ENCODE results near the gene BCAS3. TPM values are rescaled to one million over a fixed set of nuclear protein-coding genes. Genes with fewer than 3 reads are reported as not detected.

Gene BCAS3
- total and polyA plus RNA-seq, 4 donors, result 5.8 to 24.6 (median 10.1) TPM

DNA sequence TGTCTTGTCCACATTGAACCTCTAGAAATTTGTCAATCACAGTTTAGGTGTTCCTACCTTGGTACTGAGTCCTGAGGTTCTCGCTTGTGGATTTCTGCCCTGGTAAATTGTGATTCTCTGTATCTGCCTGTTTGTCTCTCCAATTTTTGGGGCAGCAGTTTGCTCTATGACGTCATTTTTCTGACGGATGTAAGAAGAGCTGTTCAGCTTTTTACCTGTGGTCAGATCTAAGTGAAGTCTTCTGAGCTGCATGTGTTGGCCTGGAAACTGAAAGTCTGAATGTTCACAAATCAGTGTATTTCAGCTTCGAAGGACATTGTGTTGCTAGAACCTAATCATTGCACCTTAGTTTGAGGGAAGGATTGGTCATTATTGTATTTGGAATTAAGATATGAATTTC lies 63.4 kb downstream of the BCAS3 start:
- TF ChIP-seq EGR1 (IDR thresholded peaks at IDR 0.05; ENCODE audit: low read depth in 2 of 2), result no peak
- TF ChIP-seq YY1 (IDR thresholded peaks at IDR 0.05), result no peak
- TF ChIP-seq, protein P1, sequence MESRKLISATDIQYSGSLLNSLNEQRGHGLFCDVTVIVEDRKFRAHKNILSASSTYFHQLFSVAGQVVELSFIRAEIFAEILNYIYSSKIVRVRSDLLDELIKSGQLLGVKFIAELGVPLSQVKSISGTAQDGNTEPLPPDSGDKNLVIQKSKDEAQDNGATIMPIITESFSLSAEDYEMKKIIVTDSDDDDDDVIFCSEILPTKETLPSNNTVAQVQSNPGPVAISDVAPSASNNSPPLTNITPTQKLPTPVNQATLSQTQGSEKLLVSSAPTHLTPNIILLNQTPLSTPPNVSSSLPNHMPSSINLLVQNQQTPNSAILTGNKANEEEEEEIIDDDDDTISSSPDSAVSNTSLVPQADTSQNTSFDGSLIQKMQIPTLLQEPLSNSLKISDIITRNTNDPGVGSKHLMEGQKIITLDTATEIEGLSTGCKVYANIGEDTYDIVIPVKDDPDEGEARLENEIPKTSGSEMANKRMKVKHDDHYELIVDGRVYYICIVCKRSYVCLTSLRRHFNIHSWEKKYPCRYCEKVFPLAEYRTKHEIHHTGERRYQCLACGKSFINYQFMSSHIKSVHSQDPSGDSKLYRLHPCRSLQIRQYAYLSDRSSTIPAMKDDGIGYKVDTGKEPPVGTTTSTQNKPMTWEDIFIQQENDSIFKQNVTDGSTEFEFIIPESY (IDR thresholded peaks at IDR 0.05), result no peak
- TF ChIP-seq FOXA2 (IDR thresholded peaks at IDR 0.05), result no peak
- no peak for TF ChIP-seq JUND (IDR thresholded peaks at IDR 0.05)
- TF ChIP-seq RAD21 (IDR thresholded peaks at IDR 0.05), result no peak
- TF ChIP-seq RXRA (IDR thresholded peaks at IDR 0.05), result no peak
- no peak for TF ChIP-seq HNF4G (IDR thresholded peaks at IDR 0.05)
- TF ChIP-seq, protein P2, sequence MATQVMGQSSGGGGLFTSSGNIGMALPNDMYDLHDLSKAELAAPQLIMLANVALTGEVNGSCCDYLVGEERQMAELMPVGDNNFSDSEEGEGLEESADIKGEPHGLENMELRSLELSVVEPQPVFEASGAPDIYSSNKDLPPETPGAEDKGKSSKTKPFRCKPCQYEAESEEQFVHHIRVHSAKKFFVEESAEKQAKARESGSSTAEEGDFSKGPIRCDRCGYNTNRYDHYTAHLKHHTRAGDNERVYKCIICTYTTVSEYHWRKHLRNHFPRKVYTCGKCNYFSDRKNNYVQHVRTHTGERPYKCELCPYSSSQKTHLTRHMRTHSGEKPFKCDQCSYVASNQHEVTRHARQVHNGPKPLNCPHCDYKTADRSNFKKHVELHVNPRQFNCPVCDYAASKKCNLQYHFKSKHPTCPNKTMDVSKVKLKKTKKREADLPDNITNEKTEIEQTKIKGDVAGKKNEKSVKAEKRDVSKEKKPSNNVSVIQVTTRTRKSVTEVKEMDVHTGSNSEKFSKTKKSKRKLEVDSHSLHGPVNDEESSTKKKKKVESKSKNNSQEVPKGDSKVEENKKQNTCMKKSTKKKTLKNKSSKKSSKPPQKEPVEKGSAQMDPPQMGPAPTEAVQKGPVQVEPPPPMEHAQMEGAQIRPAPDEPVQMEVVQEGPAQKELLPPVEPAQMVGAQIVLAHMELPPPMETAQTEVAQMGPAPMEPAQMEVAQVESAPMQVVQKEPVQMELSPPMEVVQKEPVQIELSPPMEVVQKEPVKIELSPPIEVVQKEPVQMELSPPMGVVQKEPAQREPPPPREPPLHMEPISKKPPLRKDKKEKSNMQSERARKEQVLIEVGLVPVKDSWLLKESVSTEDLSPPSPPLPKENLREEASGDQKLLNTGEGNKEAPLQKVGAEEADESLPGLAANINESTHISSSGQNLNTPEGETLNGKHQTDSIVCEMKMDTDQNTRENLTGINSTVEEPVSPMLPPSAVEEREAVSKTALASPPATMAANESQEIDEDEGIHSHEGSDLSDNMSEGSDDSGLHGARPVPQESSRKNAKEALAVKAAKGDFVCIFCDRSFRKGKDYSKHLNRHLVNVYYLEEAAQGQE (IDR thresholded peaks at IDR 0.05), result no peak
- no peak for TF ChIP-seq TAF1 (conservative IDR thresholded peaks at IDR 0.05)
- TF ChIP-seq GABPA (IDR thresholded peaks at IDR 0.05 in 1 of 2, conservative IDR thresholded peaks at IDR 0.05 in 1 of 2), result no peak
- no peak for TF ChIP-seq NR2F2 (IDR thresholded peaks at IDR 0.05)
- TF ChIP-seq FOXA1 (IDR thresholded peaks at IDR 0.05), result no peak
- TF ChIP-seq, protein P3, sequence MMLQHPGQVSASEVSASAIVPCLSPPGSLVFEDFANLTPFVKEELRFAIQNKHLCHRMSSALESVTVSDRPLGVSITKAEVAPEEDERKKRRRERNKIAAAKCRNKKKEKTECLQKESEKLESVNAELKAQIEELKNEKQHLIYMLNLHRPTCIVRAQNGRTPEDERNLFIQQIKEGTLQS (IDR thresholded peaks at IDR 0.05), result no peak
- TF ChIP-seq, protein P4, sequence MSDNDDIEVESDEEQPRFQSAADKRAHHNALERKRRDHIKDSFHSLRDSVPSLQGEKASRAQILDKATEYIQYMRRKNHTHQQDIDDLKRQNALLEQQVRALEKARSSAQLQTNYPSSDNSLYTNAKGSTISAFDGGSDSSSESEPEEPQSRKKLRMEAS (IDR thresholded peaks at IDR 0.05), result no peak
- H3K9ac ChIP-seq (ENCODE audit: low read depth in 1 of 2, low read length in 2 of 2), result no peak overlapping the region

DNA sequence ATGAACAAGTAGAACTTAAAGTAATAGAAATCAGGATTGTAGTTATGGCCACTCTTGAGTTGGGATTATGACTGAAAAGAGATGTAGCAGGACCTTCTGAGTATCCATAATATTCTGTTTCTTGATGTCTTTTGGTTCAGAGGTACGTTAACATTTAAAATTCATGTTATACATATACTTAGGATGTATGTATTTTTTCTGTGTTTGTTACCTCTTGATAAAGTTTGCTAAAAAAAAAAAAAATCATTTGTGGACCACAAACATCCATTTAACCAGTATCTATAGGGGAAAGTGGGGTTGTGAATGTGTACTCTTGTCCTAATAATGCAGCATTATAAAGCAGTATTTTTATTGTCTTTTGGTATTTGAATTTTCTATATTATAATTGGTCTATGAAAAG lies 65.6 kb downstream of the BCAS3 start:
- TF ChIP-seq JUND (IDR thresholded peaks at IDR 0.05) (no peak), FOXA1 (IDR thresholded peaks at IDR 0.05) (no peak), SP1 (IDR thresholded peaks at IDR 0.05) (no peak), FOXA2 (IDR thresholded peaks at IDR 0.05) (no peak), HNF4A (conservative IDR thresholded peaks at IDR 0.05) (no peak), EGR1 (IDR thresholded peaks at IDR 0.05; ENCODE audit: low read depth in 2 of 2) (no peak), RAD21 (IDR thresholded peaks at IDR 0.05) (no peak)
- TF ChIP-seq, protein P2 (IDR thresholded peaks at IDR 0.05), result no peak
- TF ChIP-seq, protein P5, sequence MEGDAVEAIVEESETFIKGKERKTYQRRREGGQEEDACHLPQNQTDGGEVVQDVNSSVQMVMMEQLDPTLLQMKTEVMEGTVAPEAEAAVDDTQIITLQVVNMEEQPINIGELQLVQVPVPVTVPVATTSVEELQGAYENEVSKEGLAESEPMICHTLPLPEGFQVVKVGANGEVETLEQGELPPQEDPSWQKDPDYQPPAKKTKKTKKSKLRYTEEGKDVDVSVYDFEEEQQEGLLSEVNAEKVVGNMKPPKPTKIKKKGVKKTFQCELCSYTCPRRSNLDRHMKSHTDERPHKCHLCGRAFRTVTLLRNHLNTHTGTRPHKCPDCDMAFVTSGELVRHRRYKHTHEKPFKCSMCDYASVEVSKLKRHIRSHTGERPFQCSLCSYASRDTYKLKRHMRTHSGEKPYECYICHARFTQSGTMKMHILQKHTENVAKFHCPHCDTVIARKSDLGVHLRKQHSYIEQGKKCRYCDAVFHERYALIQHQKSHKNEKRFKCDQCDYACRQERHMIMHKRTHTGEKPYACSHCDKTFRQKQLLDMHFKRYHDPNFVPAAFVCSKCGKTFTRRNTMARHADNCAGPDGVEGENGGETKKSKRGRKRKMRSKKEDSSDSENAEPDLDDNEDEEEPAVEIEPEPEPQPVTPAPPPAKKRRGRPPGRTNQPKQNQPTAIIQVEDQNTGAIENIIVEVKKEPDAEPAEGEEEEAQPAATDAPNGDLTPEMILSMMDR (IDR thresholded peaks at IDR 0.05; ENCODE audit: low read depth, low read length, missing input control), result no peak
- H3K36me3 ChIP-seq (ENCODE audit: control insufficient read depth in 4 of 4, insufficient read depth in 3 of 4, low read depth in 1 of 4, low read length in 3 of 4), result no peaks in the 10 kb centered on the region
- H3K4me1 ChIP-seq (ENCODE audit: control insufficient read depth in 4 of 4, insufficient read depth in 4 of 4, low read length in 3 of 4), result no peaks in the 10 kb centered on the region
- WGBS, result 99% methylated on average over 1 of the region's 1 CpG
- H3K27ac ChIP-seq (ENCODE audit: low read depth in 1 of 2, low read length in 2 of 2), result no peak overlapping the region
- no peak for DNase-seq (ENCODE audit: low spot score)
- no peaks in the 10 kb centered on the region for H3K9me3 ChIP-seq (ENCODE audit: control insufficient read depth in 4 of 4, low read length in 3 of 4)
- no peaks in the 10 kb centered on the region for H3K27me3 ChIP-seq (ENCODE audit: control insufficient read depth in 4 of 4, insufficient read depth in 4 of 4, low read length in 3 of 4)
- H3K4me3 ChIP-seq (ENCODE audit: low read depth in 1 of 3, low read length in 3 of 3), result no peak overlapping the region
- no peak overlapping the region for H3K9ac ChIP-seq (ENCODE audit: low read depth in 1 of 2, low read length in 2 of 2)

More for the DNA sequence above, 63.4 kb downstream of the BCAS3 start:
- no peaks in the 10 kb centered on the region for H3K4me1 ChIP-seq (ENCODE audit: control insufficient read depth in 4 of 4, insufficient read depth in 4 of 4, low read length in 3 of 4)
- H3K4me3 ChIP-seq (ENCODE audit: low read depth in 1 of 3, low read length in 3 of 3), result no peak overlapping the region
- no peaks in the 10 kb centered on the region for H3K36me3 ChIP-seq (ENCODE audit: control insufficient read depth in 4 of 4, insufficient read depth in 3 of 4, low read depth in 1 of 4, low read length in 3 of 4)
- H3K9me3 ChIP-seq (ENCODE audit: control insufficient read depth in 4 of 4, low read length in 3 of 4), result no peaks in the 10 kb centered on the region
- no peaks in the 10 kb centered on the region for H3K27me3 ChIP-seq (ENCODE audit: control insufficient read depth in 4 of 4, insufficient read depth in 4 of 4, low read length in 3 of 4)
- H3K27ac ChIP-seq (ENCODE audit: low read depth in 1 of 2, low read length in 2 of 2), result no peak overlapping the region
- WGBS, result 98% methylated on average over 4 of the region's 4 CpGs
- DNase-seq (ENCODE audit: low spot score), result no peak
